Cerebellar cortex (tissue), 1 donor: ENCODE data around the gene BMPER.

ENCODE experiments used
- DNase-seq: peaks from one replicate; pipeline ENCODE4 v3.0.0-alpha.2; 2015; ENCODE audit warnings: low spot score

The BMPER gene

DNA sequence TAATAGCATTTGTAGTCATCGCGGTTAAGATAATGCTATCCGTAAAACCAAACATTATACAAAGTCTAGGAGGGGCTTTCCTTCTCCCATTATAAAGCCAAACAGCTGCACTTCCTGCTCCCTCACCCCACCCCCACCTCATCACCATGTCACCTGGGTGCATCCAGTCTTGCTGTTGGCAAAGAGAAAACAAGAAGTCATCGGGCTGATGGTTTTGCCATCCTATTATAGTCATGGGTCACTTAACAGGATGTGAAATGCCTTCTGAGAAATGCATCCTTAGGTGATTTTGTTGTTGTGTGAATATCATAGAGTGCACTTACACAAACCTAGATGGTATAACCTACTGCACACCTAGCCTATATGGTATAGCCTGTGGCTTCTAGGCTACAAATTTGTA lies 157.0 kb downstream of the BMPER start:
- DNase-seq = no peak

DNA sequence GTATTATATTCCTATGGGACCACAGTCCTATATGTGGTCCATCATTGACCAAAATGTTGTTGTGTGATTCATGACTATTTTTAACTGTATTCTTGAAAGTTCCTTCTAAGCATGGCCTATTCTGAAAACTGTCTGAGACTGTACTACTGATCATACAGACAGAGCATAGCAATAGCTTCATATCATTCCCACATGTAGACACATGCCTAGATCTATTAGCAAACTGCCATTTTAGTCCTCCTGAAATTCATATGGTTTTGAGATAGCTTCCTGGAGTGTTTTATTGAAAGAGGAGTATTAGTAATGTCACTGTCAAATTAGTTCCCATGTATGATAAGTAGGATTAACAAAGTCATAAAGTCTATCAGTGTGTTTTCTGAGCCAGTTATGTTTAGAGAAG lies 157.5 kb downstream of the BMPER start:
- DNase-seq = no peak

DNA sequence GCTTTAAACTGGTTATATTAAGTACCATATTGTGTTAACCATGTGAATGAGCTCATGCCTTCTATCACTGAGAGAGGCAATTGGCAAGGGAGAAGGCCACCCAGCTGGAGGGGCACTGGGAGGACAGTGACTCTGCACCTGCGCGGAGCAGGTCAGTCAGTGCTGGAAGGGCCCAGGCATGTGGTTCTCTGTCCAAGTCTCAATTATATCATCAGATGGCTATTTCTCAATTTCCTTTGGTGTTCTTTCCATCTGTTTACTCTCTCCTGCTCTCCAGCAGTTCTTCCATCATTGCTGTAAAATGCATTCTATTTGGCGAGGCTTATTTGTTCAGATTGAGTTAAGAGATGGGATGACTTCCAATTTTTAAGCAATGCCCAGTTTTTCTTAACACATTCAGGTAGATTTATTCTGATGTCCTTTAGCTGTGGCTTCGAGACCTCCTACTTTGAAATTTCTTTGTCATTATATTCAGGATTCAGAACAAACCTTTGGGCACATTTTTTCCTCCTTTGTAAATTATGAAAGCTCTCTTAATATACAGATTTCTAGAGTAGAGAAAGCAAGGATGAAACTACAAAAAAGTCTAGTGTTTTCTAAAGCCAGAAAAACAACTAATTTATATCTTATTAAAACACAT lies 159.3 kb downstream of the BMPER start:
- DNase-seq = peak; percentile 97

- peak; percentile 49 for DNase-seq
These were observed 161.1 kb downstream of the BMPER start for GRCh38 chr7:34066411-34066810.

- DNase-seq = no peak
These were observed 161.9 kb downstream of the BMPER start for GRCh38 chr7:34067005-34067778.

GRCh38 chr7:34069676-34070075 lies 164.3 kb downstream of the BMPER start:
- DNase-seq = no peak

DNA sequence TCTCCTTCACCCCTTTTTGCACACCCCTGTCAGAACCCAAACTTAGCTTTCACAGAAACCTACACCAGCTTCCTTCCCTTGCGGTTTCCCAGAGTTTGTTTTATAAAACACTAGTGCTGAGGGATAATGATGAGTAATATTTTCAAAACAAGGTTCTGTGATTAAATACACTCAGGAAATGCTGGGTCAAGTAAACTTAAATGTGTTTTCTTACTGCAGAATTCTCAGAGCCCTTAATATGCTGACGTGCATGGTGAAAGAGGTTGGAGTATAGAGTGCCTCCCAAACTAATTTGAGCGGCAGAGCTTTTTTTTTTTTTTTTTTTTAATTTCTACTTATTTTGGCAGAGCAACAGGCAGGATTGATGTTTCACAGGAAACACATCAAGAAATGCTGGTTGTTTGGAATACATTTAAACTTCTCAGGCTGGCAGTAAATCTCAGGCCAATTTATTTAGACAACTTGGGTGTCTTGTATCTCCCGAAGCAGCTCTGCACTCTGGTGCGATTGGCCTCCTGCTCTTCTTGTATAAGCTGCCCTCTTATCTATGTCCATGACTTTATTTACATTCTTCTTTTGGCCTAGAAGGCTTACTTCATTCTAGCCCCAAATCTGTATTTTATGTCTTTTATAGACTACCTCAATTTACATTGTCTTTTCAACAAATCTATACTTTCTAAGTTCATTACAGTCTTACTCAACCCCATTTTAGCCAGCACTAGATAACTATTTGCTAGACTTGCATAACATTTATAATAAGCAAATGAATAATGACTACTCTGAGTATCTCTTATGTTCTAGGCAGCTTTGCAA lies 165.4 kb downstream of the BMPER start:
- no peak for DNase-seq

DNA sequence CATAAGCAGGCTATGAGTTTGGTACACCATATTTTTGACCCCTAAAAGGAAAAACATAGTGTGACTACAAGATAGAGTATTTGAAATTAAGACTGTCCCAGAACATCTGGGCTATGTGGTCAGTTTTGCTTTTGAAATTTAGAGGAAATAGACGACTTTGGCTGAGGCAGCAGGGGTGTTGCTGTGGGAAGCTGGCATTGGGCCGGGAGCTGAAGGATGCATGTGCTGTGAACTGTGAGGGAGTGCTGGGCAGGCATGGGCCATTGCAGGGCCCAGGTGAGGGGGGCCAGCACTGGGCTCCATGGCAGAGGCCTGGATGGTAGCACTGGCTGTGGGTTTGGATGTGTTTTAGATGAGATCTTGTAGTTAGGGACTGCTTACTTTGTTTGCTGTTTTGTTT lies 168.3 kb downstream of the BMPER start:
- peak; percentile 44 for DNase-seq

GRCh38 chr7:34074421-34074820 lies 169.1 kb downstream of the BMPER start:
- DNase-seq = no peak

DNA sequence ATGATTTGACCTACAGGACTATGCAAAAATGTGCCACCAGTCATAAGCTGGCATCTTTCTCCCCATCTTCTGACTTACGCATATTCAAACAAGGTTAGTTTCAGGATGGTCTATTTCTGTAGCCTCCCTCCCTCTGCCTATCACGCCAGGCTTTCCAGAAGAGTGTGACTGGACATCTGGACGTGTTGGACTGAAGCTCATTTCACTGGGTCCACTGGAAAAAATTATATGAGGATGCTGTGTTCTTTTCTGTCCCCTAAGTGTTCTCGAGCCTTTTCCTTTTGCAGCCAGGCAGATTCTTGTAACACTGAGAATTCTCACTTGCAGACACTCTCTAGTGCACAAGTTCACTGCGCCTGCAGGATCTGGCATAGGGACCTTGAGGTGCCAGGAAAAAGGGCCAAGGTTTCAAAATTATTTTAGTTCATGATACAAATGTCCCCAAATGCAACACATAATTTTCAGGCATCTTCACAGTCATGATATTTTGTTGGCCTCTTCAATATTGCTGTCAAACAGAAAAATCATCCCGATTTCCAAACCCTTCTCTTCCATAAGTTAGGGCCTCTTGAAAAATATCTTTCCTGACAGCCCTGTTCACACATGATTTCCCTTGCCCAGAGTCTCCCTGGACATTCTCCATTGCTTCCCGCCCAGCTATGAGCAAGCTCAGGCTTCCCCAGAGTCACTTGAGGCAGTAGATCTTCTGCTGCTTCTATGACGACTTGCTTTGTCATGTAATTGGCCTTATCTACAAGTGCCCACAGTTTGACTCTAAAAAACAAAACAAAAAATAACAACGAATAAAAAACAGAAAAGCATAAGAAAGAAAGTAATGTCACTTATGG lies 170.4 kb downstream of the BMPER start:
- peak; percentile 54 for DNase-seq

DNA sequence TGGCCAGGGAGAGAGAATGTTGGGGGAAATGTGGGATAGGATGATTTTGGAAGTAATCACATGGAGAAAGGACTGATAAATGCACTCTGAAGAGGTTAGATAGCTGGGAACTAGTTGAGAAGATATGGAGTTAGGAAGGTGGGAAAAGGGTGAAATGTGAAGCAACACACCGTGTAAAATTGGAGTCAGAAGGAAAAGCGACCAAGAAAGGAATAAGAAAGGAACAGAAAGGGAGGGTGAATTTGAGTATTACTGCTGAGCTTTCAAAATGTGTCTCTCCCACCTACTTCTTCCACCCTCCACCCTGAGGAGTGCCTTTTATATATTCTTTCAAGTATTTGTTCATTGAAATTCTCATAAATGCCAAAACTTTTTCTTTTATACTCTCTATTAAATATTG lies 171.8 kb downstream of the BMPER start:
- DNase-seq = no peak

GRCh38 chr7:34078864-34079263 lies 173.5 kb downstream of the BMPER start:
- DNase-seq = no peak

- no peak for DNase-seq
These were observed 175.2 kb downstream of the BMPER start for GRCh38 chr7:34080513-34080912.

GRCh38 chr7:34081935-34082334 lies 176.6 kb downstream of the BMPER start:
- no peak for DNase-seq

DNA sequence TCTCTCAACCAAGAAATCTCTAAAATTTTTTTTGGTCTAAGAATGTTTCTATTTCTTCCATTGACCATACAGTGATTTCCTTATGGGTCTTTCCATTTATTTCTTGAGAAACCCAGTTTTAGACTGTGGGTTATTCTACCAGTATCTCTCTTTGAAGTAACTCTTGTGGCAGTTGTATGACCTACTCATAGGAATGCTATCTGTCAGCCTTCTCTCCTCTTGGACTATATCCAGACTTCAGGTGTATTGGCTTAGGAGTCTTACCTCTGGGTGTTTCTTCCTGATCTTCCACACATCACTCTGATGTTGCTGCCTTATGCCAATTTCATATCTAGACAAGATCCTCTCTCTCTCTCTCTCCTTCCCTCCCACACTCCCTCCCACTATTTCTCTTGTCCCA lies 178.1 kb downstream of the BMPER start:
- no peak for DNase-seq

- no peak for DNase-seq
These were observed 179.3 kb downstream of the BMPER start for GRCh38 chr7:34084651-34085050.

- DNase-seq = no peak
These were observed 180.7 kb downstream of the BMPER start for GRCh38 chr7:34086064-34086463.

- DNase-seq = no peak
These were observed 181.6 kb downstream of the BMPER start for GRCh38 chr7:34086981-34087380.

GRCh38 chr7:34087892-34088891 lies 182.9 kb downstream of the BMPER start:
- DNase-seq = no peak

- no peak for DNase-seq
These were observed 185.5 kb downstream of the BMPER start for GRCh38 chr7:34090816-34091215.
